Endothelial cell of umbilical vein (primary cell): Measurements from ENCODE around the gene EGFL7.

Experiments used
- CTCF ChIP-seq, 2 donors: IDR thresholded peaks; 1 replicate in 1 of 2; 2 replicates in 1 of 2; pipeline ENCODE4 v1.5.1; 2011; ENCODE audit warnings: low read length in 2 of 2, mild to moderate bottlenecking in 2 of 2, moderate library complexity in 2 of 2, control low read depth in 1 of 2, inconsistent platforms in 1 of 2, low read depth in 1 of 2; ENCODE audit not compliant: insufficient read depth in 1 of 2; ENCODE audit errors: extremely low read depth in 1 of 2
- POLR2AphosphoS5 ChIP-seq: IDR thresholded peaks from 2 replicates; pipeline ENCODE4 v1.6.1; 2012; ENCODE audit warnings: low read depth, mild to moderate bottlenecking, control low read depth, low read length, moderate library complexity; ENCODE audit not compliant: insufficient read depth

- TF ChIP-seq CTCF (IDR thresholded peaks at IDR 0.05; ENCODE audit: extremely low read depth in 1 of 2, insufficient read depth in 1 of 2, low read depth in 1 of 2, low read length in 2 of 2) (no peak), POLR2AphosphoS5 (no peak)
These were observed 29.7 kb downstream of the EGFL7 start for GRCh38 chr9:136692185-136693134.
